ENCODE results near the gene ST6GALNAC6.

ST6GALNAC6 gene

DNA sequence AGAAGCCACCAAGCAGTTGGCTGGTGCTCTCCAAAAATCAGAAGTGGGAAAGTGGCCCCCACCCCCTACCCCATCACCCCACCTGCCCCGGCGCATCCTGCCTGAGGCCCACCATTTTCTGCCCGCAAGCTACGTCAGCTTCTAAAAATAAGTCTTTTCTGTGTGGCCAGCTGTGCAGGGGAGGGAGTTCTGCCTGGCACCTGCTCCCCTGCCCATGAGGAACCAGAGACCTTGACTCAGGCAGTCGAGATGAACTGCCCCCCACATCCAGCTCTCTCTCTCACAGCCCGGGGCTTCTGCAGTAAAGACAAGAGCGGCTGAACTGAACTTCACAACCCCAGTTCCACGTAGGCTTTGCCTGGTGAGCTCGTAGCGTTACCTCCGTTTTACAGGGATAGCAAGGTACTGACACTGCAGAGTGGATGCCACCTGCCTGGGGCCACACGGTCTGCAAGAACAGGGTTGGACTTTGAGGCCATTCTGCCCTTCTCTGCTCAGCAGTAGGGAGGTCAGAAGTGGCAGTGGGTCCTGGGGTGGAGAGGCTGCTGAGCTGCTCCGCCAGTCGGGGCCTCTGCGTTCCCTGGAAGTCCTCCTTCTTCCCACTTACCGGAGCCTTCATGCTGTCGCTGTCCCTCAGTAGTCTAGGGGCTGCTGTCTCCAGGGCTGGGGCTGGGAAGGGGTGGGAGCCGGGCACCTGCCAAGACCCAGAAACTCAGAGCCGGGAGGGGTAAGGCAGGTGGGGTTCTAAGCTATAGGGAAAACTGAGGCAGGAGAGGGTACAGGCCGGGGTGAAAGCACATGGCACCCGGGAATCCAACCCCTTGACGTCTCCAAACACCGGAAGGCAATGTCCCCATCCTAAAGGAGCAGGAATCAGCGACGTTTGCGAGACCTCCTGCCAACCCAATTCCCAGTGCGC, 16.7 kb upstream of the ST6GALNAC6 start:
- DNase-seq, result no peak

GRCh38 chr9:127915325-127915752, 15.9 kb upstream of the ST6GALNAC6 start:
- DNase-seq, result no peak

GRCh38 chr9:127913682-127914081, 14.3 kb upstream of the ST6GALNAC6 start:
- no peak for DNase-seq

GRCh38 chr9:127912882-127913281, 13.5 kb upstream of the ST6GALNAC6 start:
- no peak for DNase-seq

- no peak for DNase-seq
Observed at GRCh38 chr9:127912296-127912695, 12.9 kb upstream of the ST6GALNAC6 start.

- DNase-seq, result no peak
Observed at GRCh38 chr9:127910613-127911205, 11.3 kb upstream of the ST6GALNAC6 start.

GRCh38 chr9:127909839-127910273, 10.5 kb upstream of the ST6GALNAC6 start:
- DNase-seq, result no peak

GRCh38 chr9:127908660-127908926, 9.2 kb upstream of the ST6GALNAC6 start:
- no peak for DNase-seq

- DNase-seq, result no peak
Observed at GRCh38 chr9:127907867-127908659, 8.7 kb upstream of the ST6GALNAC6 start.

- no peak for DNase-seq
Observed at GRCh38 chr9:127905788-127906191, 6.4 kb upstream of the ST6GALNAC6 start.

DNA sequence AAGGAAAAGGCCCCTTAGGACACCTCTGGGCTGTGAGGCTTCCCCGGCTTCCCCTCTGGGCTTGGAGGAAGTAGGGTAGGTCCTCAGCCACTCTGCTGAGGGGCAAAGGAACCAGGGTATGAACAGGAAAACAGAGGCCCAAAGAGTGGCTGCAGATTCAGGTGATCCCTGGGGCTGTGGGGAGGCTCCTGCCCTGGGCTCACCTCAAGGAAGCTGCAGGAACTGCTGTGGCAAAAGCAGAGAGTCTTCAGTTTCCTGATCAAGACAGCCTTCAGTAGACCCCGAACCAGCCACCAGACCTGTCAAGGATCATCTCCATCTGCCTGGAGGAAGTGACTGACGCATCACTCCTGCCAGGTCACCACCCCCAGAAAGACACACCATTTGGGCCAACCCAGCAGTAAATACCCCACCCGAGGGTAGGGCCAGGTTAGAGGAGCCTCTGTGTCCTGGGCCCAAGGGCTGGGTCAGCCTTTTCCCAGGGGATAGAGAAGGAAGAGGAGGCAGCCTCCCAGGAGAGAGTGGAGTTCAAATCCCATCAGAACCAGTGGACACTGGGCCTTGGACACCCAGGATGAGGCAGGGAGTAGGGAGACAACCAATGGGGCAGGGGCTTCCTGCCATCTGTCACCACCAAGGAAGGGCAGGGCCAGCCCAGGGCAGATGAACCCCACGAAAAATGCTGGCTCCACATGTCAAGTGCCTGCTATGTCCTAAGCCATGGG, 5.8 kb upstream of the ST6GALNAC6 start:
- DNase-seq, result peak; percentile 70

GRCh38 chr9:127904561-127905003, 5.2 kb upstream of the ST6GALNAC6 start:
- peak; percentile 71 for DNase-seq

GRCh38 chr9:127903557-127904475, 4.4 kb upstream of the ST6GALNAC6 start:
- DNase-seq, result peak; percentile 93

DNA sequence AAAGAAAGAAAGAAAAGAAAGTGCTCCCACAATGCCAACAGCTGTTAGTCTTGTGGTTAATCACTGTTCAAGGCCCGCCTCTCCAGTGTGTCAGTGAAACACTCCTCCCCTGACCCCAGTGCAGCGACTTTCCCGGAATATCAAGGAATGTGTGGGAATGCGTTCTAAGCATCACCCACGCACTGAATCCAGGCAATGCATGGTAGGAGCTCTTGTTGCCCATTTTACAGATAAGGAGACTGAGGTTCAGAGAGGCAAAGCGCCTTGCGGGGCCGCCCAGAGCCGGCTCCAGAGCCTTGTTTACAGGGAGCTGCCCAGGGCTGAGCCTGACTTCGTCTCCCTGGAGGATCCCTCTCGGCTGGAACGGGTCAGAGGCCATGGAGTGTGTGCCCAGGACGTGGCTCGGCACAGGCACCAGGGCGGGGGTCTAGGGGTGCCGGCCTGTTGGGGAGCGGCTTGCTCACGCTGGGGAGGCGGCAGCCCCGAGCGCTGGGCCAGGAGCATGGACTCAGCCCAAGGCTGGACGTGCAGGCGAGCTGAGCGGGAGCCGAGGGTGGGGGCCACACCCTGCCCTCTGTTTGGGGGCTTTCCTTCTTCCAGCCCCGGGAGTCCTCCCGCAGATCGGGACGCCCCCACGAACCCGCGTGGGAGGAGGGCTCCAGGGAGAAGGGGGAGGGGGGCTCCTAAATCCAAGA, 823 bp downstream of the ST6GALNAC6 start:
- no peak for DNase-seq

GRCh38 chr9:127897193-127897692, 2.2 kb downstream of the ST6GALNAC6 start:
- no peak for DNase-seq

GRCh38 chr9:127896395-127897192, 2.8 kb downstream of the ST6GALNAC6 start:
- DNase-seq, result no peak

- DNase-seq, result no peak
Observed at GRCh38 chr9:127895811-127896210, 3.6 kb downstream of the ST6GALNAC6 start.

GRCh38 chr9:127893392-127893791, 6.0 kb downstream of the ST6GALNAC6 start:
- no peak for DNase-seq

DNA sequence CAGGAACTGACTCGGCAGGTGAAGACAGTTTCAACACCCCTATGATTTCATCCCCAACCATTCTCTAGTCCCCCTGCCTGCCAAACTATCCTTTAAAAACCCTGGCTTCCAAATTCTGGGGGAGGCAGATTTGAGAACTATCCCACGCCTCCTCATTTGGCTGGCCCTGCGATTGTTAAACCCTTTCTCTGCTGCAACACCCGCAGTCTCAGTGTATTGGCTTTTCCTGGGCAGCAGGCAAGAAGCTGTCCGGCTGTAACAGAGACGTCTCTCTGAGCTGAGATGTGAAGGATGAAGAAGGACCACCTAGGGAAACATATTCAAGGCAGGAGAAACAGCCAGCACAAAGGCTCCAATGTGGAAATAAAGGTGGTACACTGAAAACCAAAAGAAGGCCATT, 6.6 kb downstream of the ST6GALNAC6 start:
- no peak for DNase-seq

DNA sequence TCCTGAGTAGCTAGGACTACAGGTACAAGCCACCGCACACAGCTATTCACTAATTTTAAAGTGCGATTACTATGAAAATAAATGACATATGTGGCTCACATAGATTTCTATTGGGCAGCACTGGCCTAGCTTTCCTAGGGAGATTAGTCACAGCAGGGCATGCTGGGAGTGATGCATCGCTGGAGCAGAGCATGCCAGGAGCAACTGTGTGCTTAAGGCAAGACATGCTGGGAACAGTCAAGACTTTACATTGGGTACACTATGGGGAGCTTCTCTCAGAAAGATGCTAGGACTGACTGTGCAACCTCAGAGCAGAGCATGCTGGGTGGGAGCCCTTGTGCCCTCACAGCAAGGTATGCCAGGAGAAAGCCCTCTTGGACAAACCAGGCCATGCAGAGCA, 9.3 kb downstream of the ST6GALNAC6 start:
- no peak for DNase-seq
